AG20443 (cell line): ENCODE data around the gene RASSF3.
A peak's percentile ranks its signal among the peaks of the same experiment; 100 is the strongest.

Experiments
- DNase-seq: peaks from one replicate; pipeline ENCODE4 v3.0.0; 2012; ENCODE audit warnings: low spot score, mixed read lengths

The RASSF3 gene

DNA sequence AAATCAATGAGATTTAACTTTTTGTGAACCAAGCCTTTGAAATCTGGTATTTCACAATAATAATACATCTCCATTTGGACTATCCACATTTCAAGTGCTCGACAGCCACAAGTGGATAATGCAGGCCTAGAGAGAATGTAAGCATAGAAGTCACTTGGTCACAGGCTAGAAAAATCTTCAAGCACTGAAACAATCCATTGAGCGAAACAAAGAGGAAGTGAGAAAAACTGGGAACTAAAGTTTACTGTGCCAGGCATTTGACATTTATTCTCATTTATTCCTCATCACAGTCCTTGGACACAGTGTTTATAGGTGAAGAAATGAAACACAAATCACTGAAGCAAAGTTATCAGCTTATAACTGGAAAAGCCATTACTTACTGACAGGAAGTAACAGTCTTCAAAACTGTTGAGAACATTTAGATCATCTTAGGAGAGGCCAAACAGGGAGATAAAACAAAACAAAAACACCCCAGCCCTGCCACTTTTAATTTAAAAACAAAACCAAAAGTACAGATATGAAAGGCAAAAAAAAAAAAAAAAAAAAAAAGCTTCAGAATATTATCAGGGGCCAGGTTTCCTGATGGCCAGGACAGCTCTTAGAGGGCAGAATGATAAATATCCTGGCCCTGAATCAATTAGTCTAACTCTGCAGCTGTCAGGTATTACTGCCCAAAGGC, 119.8 kb downstream of the RASSF3 start:
- no peak for DNase-seq

- DNase-seq = no peak
These were observed 120.3 kb downstream of the RASSF3 start for GRCh38 chr12:64730588-64730969.

GRCh38 chr12:64731683-64732082, 121.4 kb downstream of the RASSF3 start:
- DNase-seq = no peak

DNA sequence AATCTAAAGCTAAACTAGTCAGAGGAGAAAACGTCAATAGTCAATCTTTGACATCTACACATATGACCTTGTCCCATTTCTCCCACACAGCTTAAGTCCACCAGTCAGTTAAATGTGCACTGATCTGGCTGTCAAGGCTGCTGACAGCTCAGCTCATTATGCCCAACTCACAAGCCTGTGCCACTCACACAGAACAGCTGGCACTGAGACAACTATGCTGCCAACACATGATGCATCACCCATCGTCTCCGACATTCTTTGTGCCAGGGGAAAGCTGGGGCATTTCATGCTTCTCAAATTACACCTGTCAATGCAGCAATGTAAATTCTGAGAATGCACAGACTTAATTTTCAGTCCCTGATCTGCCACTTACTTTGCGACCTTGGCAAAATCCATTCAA, 123.6 kb downstream of the RASSF3 start:
- no peak for DNase-seq

GRCh38 chr12:64735442-64735841, 125.1 kb downstream of the RASSF3 start:
- no peak for DNase-seq

- DNase-seq = no peak
These were observed 126.5 kb downstream of the RASSF3 start for GRCh38 chr12:64736771-64737170.

- no peak for DNase-seq
These were observed 127.2 kb downstream of the RASSF3 start for GRCh38 chr12:64737539-64737938.

DNA sequence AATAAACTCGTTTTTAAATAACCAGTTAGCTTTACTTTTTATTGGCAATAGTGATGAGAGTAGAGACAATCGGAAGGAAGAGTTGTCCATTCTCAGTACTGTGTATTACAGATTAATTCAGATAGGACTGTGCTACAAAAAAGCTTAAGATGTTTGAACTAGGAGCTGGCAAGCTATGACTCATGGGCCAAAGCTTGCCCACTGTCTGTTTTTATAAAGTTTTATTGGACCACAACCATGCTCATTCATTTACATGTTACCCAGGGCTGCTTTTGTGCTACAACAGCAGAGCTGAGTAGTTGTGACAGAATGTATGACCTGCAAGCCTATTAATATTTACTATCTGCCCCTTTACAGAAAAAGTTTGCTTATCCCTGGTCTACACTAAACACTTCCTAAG, 129.5 kb downstream of the RASSF3 start:
- DNase-seq = no peak

DNA sequence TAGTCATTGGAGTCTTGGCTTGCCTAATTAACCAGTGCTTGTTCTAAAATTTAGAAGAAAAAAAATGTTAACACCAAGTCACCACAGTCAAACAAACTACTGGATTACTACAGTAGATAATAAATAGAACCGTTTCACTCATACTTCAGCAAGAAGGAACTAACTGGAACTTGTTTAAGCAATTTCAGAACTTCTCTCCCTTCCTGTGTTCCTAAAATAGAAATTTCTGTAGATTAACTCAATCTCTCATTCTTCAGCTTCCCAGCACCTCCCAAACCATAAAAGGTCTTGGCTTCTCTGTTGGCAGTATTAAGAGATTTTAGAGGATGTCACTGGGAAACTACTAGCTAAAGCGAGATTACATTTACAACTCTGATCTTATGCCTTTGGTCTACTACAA, 130.4 kb downstream of the RASSF3 start:
- DNase-seq = no peak

GRCh38 chr12:64742416-64742815, 132.1 kb downstream of the RASSF3 start:
- no peak for DNase-seq

DNA sequence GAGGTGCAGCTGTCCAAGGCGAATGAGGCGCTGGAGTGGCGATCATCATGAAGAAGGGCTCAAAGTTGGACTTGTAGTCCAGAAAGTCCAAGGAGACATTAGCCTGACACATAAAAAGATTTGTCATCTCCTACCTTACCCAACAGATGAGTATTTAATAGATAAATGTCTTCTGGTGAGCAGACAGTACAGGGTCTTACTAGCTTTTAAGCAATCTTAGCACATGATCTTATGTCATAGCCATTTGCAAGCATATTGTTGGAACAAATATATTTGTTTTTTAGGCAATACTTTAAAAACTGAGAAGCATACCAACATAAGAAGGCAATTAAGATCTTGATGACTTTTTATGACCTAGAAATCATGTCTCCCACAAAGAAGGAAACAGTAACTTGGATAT, 132.9 kb downstream of the RASSF3 start:
- DNase-seq = no peak

DNA sequence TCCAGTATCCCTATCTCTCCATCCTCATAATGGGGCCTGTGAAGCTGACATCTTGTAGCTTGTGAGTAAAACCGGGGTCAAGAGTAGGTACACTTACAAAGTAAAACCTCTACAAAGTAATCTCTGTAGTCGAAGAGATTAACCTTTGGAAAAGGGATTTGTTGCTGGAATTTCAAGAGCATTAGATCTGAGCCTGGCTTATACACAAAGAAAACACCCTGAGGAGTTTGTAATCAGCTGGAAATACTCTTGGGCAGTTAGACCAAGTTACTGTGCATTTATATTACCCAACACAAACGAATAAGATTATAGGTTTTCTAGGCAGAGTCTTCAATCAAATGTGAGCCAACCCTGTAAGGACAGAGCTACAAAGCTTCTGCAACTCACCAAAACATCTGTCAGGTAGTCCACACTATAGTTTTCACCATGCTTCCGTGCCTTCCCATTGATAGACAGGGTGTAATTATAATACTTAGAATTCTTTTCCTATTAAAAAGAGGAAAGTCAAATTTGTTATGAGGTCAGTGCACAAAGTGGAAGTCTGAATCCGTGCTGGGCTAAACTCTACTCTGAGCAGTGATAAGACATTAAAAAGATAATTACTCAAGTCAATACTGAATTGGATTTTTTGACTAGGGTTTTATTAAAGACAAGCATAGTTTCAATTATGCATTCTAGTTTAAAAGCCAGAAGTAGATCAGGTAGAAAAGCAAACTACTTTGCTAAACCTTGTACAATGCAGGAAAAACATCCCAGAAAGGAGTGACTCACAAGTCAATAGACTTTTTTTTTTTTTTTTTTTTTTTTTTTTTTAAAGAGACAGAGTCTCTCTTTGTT, 134.3 kb downstream of the RASSF3 start:
- DNase-seq = peak; percentile 49

- DNase-seq = no peak
These were observed 135.0 kb downstream of the RASSF3 start for GRCh38 chr12:64745259-64745807.

DNA sequence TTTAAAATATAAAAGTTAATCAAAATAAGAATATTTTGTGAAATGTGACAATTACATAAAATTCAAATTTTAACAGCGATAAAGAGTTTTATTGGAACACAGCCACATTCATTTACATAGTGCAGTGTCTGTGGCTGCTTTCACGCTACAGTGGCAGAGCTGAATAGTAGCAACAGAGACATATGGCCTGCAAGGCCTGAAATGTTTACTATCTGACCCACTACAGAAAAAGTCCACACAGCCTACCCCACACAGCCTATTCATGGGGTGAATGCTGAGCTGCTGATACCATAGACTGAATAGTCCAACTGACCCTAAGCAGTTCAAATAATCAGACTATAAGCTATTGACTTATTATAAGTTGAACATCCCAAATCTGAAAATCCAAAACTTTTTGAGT, 135.7 kb downstream of the RASSF3 start:
- DNase-seq = no peak

DNA sequence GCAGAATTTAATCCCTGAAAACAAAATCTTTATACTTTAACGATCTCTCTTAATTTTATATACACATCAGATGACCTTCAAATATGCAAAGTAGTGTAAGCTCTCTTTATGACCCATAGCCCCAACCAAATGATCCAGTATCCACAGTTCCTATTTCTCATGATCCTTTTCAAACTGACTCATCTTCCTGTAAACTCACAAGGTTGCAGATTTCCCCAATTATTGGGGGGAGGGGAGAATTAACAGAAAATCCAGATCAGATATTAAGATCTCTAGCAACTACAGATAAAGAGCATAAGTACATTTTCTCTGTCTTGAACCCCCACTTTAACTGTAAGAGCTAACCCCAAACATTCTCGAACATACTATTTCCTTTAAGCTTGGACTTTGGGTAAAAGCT, 136.4 kb downstream of the RASSF3 start:
- peak; percentile 18 for DNase-seq
